WTC11 (cell line): ENCODE measurements around the gene VAV2. TPM values are rescaled to one million over a fixed set of nuclear protein-coding genes. Genes with fewer than 3 reads are reported as not detected.

Experiments used
- ATAC-seq: fragments of 200-7000 bp; cut with Tn5 transposase; 2 replicates; pipeline ENCODE4 v1.10.0; 2021; ENCODE audit warnings: mild to moderate bottlenecking, moderate library complexity
- CTCF ChIA-PET: fragments of 300-600 bp; sonication (Branson Sonifier 250); formaldehyde crosslinking; loops from one replicate; lab custom pipeline; 2021; ENCODE audit warnings: antibody characterized with exemption; lab: Charles Lee
- POLR2A ChIA-PET: fragments of 350-600 bp; sonication (Branson Sonifier 250); formaldehyde crosslinking; loops from one replicate; lab custom pipeline; 2021; ENCODE audit warnings: antibody characterized with exemption; lab: Charles Lee
- DNase-seq: peaks from one replicate; pipeline ENCODE4 v3.0.0; 2021; ENCODE audit warnings: low spot score
- H3K27ac Mint-ChIP-seq: 2 replicates; pipeline ENCODE4 v1.8.0; 2021; ENCODE audit warnings: mixed read lengths
- H3K27me3 Mint-ChIP-seq: 2 replicates; pipeline ENCODE4 v1.8.0; 2021; ENCODE audit warnings: low read depth, mild to moderate bottlenecking, moderate library complexity, mixed read lengths
- H3K36me3 Mint-ChIP-seq: 2 replicates; pipeline ENCODE4 v1.8.0; 2021; ENCODE audit warnings: mixed read lengths
- H3K4me1 Mint-ChIP-seq: 2 replicates; pipeline ENCODE4 v1.8.0; 2022; ENCODE audit warnings: mixed read lengths
- H3K4me3 Mint-ChIP-seq: 2 replicates; pipeline ENCODE4 v1.8.0; 2021; ENCODE audit warnings: mild to moderate bottlenecking, moderate library complexity, mixed read lengths
- H3K9me3 Mint-ChIP-seq: 2 replicates; pipeline ENCODE4 v1.8.0; 2021; ENCODE audit warnings: mixed read lengths
- ESRRA ChIP-seq: sonication (generic); formaldehyde crosslinking; IDR thresholded peaks from 2 replicates; pipeline ENCODE4 v1.8.1; 2022; ENCODE audit warnings: mild to moderate bottlenecking, missing genetic modification reagents, borderline replicate concordance
- FOXP1 ChIP-seq: sonication (generic); formaldehyde crosslinking; IDR thresholded peaks from 2 replicates; pipeline ENCODE4 v1.8.0; 2022; ENCODE audit warnings: missing genetic modification reagents, mild to moderate bottlenecking, moderate library complexity, borderline replicate concordance
- SOX15 ChIP-seq: fragments of 250-450 bp; sonication (Bioruptor Pico); IDR thresholded peaks from 2 replicates; pipeline ENCODE4 v1.9.0; 2021; ENCODE audit warnings: mild to moderate bottlenecking
- TEAD1 ChIP-seq: sonication (generic); formaldehyde crosslinking; IDR thresholded peaks from 2 replicates; pipeline ENCODE4 v1.8.0; 2022; ENCODE audit warnings: mild to moderate bottlenecking, missing genetic modification reagents
- TEAD4 ChIP-seq: sonication (generic); formaldehyde crosslinking; IDR thresholded peaks from 2 replicates; pipeline ENCODE4 v1.8.0; 2022; ENCODE audit warnings: mild to moderate bottlenecking, missing genetic modification reagents
- ZNF232 ChIP-seq: sonication (generic); formaldehyde crosslinking; IDR thresholded peaks from 2 replicates; pipeline ENCODE4 v1.8.0; 2022; ENCODE audit warnings: mild to moderate bottlenecking, missing genetic modification reagents
- ZNF317 ChIP-seq: sonication (generic); formaldehyde crosslinking; IDR thresholded peaks from 2 replicates; pipeline ENCODE4 v1.8.1; 2023; ENCODE audit warnings: low read depth, mild to moderate bottlenecking, moderate library complexity, missing genetic modification reagents, borderline replicate concordance
- ZNF423 ChIP-seq: fragments of 250-450 bp; sonication (Bioruptor Pico); IDR thresholded peaks from 2 replicates; pipeline ENCODE4 v2.1.2; 2022; ENCODE audit warnings: mild to moderate bottlenecking, moderate library complexity
- total RNA-seq: library from RNA; stranded (reverse); gene quantifications from 3 replicates; pipeline ENCODE4 v1.2.3, GENCODE V29; 2021
- TF ChIP-seq, protein P1 (sequence below): fragments of 250-450 bp; sonication (Bioruptor Pico); IDR thresholded peaks from 2 replicates; pipeline ENCODE4 v1.9.0; 2021; ENCODE audit warnings: mild to moderate bottlenecking
- TF ChIP-seq, protein P2 (sequence below): sonication (generic); formaldehyde crosslinking; IDR thresholded peaks from 2 replicates; pipeline ENCODE4 v1.8.1; 2023; ENCODE audit warnings: mild to moderate bottlenecking, missing genetic modification reagents
- TF ChIP-seq, protein P3 (sequence below): sonication (generic); formaldehyde crosslinking; conservative IDR thresholded peaks from 2 replicates; pipeline ENCODE4 v1.8.1; 2022; ENCODE audit warnings: mild to moderate bottlenecking, missing genetic modification reagents
- TF ChIP-seq, protein P4 (sequence below): fragments of 250-450 bp; sonication (Bioruptor Pico); IDR thresholded peaks from 2 replicates; pipeline ENCODE4 v2.1.2; 2022; ENCODE audit warnings: mild to moderate bottlenecking, moderate library complexity
- TF ChIP-seq, protein P5 (sequence below): sonication (generic); formaldehyde crosslinking; IDR thresholded peaks from 2 replicates; pipeline ENCODE4 v1.8.1; 2023; ENCODE audit warnings: mild to moderate bottlenecking, missing genetic modification reagents, moderate library complexity
- TF ChIP-seq, protein P6 (sequence below): sonication (generic); formaldehyde crosslinking; IDR thresholded peaks from 2 replicates; pipeline ENCODE4 v1.8.0; 2022; ENCODE audit warnings: mild to moderate bottlenecking, missing genetic modification reagents
- TF ChIP-seq, protein P7 (sequence below): fragments of 250-450 bp; sonication (Bioruptor Pico); IDR thresholded peaks from 2 replicates; pipeline ENCODE4 v1.8.0; 2021; ENCODE audit warnings: mild to moderate bottlenecking

Gene VAV2
- total RNA-seq, 1 experiment from 2014 or later = 39.7 TPM

DNA sequence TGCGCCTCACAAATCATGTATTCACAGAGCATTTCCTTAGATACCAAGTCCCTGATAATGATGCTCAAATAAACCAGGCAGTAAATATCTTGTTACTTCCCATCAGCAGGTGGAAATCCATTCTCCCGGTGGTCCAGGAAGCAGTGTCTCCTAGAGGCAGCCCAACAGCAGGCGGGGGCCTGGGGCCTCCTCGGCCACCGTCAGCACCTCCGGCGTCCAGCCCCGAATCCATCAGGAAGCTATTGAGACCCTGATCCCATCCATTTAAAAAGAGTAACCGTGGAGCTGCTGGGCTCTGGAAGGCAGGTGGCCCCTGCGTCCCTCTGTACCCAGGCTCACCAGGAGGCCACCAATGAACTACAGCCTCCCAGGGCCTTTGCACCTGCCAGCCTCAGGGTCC is 54.0 kb downstream of the VAV2 start:
- Mint-ChIP-seq H3K36me3 (peaks cover 14% of the 10 kb centered on the region), H3K4me1 (peaks cover 17% of the 10 kb centered on the region), H3K27ac (no peak overlapping the region), H3K27me3 (no peaks in the 10 kb centered on the region), H3K9me3 (peaks cover 11% of the 10 kb centered on the region), H3K4me3 (no peak overlapping the region)
- DNase-seq (no peak), ATAC-seq (no peak)
- CTCF ChIA-PET = no interaction called here
- POLR2A ChIA-PET = no interaction called here
- TF ChIP-seq ZNF423 (CRISPR knock-in tag) (no peak), FOXP1 (CRISPR knock-in tag) (no peak), ZNF317 (CRISPR knock-in tag) (no peak), ZNF232 (no peak), TEAD4 (CRISPR knock-in tag) (no peak), ESRRA (CRISPR knock-in tag) (no peak), TEAD1 (CRISPR knock-in tag) (no peak)
- TF ChIP-seq, protein P1, sequence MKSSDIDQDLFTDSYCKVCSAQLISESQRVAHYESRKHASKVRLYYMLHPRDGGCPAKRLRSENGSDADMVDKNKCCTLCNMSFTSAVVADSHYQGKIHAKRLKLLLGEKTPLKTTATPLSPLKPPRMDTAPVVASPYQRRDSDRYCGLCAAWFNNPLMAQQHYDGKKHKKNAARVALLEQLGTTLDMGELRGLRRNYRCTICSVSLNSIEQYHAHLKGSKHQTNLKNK (CRISPR knock-in tag) = no peak
- TF ChIP-seq, protein P2, sequence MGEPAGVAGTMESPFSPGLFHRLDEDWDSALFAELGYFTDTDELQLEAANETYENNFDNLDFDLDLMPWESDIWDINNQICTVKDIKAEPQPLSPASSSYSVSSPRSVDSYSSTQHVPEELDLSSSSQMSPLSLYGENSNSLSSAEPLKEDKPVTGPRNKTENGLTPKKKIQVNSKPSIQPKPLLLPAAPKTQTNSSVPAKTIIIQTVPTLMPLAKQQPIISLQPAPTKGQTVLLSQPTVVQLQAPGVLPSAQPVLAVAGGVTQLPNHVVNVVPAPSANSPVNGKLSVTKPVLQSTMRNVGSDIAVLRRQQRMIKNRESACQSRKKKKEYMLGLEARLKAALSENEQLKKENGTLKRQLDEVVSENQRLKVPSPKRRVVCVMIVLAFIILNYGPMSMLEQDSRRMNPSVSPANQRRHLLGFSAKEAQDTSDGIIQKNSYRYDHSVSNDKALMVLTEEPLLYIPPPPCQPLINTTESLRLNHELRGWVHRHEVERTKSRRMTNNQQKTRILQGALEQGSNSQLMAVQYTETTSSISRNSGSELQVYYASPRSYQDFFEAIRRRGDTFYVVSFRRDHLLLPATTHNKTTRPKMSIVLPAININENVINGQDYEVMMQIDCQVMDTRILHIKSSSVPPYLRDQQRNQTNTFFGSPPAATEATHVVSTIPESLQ (CRISPR knock-in tag) = no peak
- TF ChIP-seq, protein P3, sequence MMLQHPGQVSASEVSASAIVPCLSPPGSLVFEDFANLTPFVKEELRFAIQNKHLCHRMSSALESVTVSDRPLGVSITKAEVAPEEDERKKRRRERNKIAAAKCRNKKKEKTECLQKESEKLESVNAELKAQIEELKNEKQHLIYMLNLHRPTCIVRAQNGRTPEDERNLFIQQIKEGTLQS = no peak
- TF ChIP-seq, protein P4, sequence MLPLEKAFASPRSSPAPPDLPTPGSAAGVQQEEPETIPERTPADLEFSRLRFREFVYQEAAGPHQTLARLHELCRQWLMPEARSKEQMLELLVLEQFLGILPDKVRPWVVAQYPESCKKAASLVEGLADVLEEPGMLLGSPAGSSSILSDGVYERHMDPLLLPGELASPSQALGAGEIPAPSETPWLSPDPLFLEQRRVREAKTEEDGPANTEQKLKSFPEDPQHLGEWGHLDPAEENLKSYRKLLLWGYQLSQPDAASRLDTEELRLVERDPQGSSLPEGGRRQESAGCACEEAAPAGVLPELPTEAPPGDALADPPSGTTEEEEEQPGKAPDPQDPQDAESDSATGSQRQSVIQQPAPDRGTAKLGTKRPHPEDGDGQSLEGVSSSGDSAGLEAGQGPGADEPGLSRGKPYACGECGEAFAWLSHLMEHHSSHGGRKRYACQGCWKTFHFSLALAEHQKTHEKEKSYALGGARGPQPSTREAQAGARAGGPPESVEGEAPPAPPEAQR (CRISPR knock-in tag) = no peak

DNA sequence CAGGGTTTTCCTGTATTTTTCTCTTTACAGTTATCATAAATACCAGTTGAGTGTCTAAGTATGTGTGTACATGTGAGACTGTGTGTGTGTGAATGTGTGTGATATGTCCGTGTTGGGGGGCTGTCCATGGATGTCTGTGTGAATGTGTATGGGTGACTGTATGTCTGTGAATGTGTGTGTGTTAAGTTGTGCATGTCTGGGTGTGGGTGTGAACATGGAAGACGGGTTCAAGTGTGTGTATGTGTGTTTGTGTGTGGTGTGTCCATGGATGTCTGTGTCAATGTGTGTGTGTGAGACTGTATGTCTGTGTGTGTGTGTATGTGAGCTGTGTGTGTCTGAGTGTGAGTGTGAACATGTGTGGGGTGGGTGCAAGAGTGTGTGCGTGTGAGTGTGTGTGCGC is 55.0 kb downstream of the VAV2 start:
- H3K4me1 Mint-ChIP-seq = peaks cover 17% of the 10 kb centered on the region
- TF ChIP-seq, protein P5, sequence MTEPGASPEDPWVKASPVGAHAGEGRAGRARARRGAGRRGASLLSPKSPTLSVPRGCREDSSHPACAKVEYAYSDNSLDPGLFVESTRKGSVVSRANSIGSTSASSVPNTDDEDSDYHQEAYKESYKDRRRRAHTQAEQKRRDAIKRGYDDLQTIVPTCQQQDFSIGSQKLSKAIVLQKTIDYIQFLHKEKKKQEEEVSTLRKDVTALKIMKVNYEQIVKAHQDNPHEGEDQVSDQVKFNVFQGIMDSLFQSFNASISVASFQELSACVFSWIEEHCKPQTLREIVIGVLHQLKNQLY (CRISPR knock-in tag) = no peak
- TF ChIP-seq, protein P6, sequence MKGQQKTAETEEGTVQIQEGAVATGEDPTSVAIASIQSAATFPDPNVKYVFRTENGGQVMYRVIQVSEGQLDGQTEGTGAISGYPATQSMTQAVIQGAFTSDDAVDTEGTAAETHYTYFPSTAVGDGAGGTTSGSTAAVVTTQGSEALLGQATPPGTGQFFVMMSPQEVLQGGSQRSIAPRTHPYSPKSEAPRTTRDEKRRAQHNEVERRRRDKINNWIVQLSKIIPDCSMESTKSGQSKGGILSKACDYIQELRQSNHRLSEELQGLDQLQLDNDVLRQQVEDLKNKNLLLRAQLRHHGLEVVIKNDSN (CRISPR knock-in tag) = no peak
- TF ChIP-seq TEAD1 (CRISPR knock-in tag) = no peak
- no peak for TF ChIP-seq SOX15 (CRISPR knock-in tag)
- TF ChIP-seq, protein P7, sequence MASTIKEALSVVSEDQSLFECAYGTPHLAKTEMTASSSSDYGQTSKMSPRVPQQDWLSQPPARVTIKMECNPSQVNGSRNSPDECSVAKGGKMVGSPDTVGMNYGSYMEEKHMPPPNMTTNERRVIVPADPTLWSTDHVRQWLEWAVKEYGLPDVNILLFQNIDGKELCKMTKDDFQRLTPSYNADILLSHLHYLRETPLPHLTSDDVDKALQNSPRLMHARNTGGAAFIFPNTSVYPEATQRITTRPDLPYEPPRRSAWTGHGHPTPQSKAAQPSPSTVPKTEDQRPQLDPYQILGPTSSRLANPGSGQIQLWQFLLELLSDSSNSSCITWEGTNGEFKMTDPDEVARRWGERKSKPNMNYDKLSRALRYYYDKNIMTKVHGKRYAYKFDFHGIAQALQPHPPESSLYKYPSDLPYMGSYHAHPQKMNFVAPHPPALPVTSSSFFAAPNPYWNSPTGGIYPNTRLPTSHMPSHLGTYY (CRISPR knock-in tag) = no peak
- peaks cover 12% of the 10 kb centered on the region for H3K9me3 Mint-ChIP-seq
- H3K27ac Mint-ChIP-seq = no peak overlapping the region
- no peak overlapping the region for H3K4me3 Mint-ChIP-seq
- H3K36me3 Mint-ChIP-seq = peaks cover 15% of the 10 kb centered on the region
- H3K27me3 Mint-ChIP-seq = no peaks in the 10 kb centered on the region
- ATAC-seq (no peak), DNase-seq (no peak)
- ChIA-PET CTCF (interaction anchor here (2.5 kb wide), 1 partner anchor 57 kb away, joined by 17 read pairs; no protein-coding TSS in a partner anchor), POLR2A (no interaction called here)
